NCI-H1694 (cell line): ENCODE measurements around the gene MAN1A1.

Source experiments
- DNase-seq: peaks from one replicate; lab custom pipeline; 2025; lab: John Stamatoyannopoulos, UW

Gene MAN1A1

DNA sequence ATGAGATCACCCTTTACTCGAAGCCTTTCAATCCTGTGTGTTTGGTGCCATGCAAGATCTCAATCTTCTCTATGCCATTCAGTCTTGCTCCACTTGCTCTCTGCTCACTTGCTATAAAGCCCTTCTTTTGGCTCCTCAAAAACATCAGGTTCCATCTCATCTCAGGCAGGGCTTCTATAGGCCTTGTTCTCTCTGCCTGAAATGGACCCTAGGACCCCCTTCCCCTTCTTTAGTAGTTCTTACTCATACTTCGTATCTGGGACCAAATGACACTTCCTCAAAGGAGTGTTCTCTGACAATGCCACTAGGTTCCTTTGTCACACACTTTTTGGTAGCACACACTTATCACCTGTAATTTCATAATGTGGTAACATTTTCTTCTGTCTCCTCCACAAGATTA is 154.4 kb downstream of the MAN1A1 start:
- no peak for DNase-seq

DNA sequence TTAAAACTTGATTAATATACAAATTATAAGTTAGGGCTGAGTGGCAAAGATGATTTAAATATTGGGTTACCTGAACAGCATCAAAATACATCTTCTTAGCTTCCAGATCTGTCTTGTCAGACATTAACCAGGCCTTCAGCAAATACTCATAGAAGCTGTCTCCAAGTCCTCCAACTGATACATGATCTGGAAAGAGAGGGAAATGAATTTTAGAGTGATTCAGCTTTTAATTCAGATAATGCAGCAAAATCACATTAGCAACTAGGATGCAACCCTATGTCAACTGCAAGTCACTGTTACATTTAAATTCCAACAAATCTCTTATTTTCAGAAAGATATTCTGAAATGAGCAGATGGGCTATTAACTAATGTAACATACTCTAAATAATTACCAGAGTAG is 155.9 kb downstream of the MAN1A1 start:
- DNase-seq = no peak

DNA sequence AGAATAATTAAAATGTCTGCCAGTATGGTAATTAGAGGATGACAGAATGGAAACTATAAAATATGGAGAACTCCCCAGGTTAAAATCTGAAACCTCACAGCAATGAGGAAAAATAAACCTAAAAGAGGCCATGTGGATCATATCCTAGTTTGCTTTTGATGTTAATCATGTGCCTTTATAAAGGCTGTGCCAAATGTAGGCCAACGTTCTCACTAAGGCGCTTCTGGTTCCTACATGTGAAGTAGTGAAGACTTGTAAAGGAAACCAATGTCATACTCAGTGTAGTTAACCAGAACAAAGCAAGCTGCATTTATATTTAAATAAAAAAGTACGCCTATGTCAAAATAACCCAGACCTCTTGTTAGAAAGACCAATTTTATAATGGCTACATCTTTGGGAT is 157.4 kb downstream of the MAN1A1 start:
- DNase-seq = no peak

DNA sequence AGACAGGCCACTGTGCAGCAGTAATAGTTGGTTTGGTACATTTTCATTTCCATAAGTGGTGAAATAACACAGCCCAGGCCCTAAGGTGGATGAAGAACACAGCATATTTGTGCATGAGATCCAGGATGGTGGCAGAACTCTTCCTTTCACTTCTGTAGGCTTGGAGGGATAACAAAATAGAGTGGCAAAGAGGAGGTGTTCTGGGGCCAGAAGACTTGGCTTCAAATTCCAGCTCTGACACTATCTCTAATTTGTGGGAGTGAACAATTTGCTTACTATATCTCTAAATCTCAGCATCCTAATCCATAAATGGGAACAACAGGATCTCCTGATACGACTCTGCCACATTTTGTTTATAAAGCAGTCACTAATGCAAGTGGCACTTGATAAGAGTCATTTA is 159.4 kb downstream of the MAN1A1 start:
- no peak for DNase-seq

DNA sequence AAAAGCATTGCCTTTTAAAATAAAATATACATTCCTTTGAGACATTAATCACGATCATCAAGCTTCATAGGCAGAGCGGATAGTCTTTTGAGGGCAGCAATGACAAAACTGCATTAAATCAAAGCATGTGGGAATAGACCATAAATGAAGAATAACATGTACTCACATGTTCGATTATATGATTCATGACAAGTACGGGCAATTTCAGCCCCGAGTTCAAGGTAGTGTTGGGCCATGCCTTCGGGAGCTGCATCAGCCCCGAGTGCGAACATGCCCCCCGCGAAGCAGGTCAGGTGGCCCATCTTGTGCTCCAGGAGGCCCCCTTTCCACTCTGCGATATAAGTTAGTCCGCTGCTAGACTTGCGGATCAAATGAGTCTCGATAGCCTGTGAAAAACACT is 160.1 kb downstream of the MAN1A1 start:
- DNase-seq = no peak

DNA sequence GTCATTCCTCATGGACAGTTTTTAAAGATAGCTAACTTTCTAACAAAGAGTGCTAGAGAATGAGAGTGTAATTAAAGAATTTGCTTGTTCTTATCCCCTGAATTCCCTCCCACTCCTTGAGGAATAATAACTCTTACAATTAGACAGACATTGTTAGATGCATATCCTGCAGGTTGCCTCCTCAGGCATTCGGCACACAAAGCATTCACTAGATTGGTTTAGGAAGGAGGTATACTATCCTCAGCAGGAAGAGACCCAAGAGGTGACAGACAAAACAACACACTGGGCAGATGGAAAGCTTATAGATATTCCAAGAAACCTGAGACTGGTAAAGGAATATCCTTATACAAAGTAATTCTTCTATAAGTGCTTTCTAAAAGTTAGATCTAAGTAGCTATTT is 162.0 kb downstream of the MAN1A1 start:
- no peak for DNase-seq

DNA sequence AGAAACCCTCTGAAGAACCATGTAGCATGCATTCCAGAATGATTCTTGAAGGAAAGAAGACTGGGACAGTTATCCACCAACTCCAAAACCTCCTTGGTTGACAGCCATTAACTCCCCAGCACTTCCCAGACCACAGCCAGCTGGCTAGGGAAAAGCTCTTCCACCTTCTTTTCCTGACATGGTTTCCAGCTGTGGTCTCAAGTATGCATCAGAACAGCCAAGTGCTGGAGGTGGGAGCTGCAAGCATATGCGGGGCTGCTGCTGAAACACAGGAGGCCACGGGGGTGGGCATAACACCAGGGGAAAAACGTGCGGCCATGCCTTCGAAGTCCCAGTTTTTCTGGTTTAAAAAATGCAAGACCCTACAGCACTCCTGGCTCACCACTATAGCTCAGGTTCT is 163.1 kb downstream of the MAN1A1 start:
- DNase-seq = no peak

DNA sequence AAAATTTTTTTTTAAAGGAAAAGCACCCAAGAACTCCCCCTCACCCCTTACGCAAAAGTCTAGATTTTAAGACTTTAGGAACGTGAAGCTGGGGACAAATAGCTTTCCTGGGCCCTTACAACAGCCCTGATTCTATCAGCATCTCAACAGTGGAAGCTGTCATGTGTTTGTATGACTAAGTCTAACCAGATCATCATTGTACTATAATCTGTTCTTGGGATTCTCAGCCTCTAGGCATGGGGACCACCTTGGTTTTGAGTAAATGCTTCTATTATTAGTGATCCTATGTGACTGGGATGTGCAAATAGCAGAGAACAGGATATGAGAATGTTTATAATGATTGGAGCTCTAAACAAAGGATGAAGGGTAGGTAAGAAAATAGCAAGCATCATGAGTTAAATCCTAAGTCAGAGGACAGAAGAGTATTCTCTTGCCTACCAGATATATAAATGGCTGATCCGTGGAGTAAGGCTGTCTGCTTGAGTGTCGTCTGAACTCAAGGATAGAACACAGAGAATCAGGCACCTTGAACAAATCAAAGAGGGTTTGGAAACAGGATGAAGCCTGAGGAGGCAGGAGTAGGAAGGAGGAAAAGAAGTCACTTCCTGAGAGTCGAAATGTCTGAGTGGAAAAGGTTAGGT is 165.4 kb downstream of the MAN1A1 start:
- DNase-seq = no peak

DNA sequence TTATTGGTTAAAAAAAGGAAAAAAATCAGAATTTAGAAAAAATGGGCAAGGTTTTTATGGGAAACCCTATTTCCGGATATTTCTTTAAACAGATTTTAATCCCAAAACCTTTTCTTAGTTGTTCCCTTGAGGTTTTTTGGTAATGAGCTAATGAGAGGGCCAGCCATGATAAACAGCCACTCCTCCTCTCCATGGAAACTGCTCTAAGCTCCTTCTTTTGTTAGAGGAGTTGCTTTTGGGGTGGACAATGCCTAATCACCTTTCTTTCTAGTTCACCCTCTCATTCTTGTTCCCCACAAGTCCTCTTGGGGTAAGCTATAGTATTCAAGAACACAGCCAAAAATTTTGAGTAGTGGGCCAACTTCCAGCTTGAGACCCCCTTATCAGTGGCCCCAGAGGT is 166.1 kb downstream of the MAN1A1 start:
- no peak for DNase-seq

DNA sequence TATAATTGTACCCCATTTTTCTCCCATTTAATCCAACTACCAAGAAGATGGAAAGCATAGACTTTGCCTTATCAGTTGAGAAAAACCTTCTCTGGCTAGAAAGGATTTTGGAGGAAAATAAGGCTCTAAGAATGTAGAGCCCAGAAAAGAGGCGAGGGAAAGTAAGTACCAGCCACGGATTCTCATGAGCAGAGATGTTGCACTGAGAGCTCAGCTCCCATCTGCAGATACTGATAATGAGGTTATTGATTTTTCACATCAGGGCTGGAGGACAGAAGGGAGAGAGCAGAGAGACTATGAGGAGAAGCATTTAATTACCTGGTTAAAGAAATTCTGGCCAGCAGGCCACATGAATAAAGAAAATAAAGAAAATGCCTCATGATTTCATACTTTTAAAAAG is 166.7 kb downstream of the MAN1A1 start:
- DNase-seq = no peak

DNA sequence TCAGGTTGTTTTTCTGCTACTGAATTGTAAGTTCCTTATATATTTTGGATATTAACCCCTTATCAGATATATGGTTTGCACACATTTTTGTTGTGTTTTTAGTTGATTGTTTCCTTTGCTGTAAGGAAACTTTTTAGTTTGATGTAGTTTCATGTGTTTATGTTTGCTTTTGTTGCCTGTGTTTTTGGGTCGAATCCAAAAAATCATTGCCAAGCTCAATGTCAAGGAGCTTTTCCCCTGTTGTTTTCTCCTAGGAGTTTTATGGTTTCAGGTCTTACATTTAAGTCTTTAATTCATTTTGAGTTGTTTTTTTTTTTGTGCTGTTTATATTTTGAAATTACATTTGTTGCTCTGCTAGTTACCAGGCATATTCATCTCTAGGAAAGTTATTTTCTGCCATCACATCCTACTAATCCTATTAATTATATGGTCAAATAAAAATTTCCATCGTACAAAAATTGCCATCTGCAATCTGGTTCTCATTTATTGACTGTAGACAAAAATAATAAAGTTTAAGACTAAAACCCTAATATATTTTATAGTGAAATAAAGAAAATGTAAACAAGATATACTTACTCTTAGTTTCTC is 167.3 kb downstream of the MAN1A1 start:
- no peak for DNase-seq

DNA sequence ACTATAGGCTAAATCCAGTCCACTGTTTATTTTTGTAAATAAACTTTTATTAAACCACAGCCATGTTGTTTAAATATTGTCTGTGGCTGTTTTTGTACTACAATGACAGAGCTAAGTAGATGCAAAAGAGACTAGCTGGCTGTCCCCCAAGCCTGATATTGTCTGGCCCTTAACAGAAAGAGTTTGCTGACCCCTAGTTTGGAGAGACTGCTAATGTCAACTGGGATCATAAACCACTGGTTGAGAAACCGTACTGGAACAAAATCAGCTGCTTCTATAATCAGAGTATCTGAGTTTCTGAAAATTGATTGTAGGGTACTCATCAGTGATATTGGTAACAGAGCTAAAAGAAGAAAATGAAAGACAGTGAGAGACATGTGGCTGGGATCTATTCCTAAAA is 168.5 kb downstream of the MAN1A1 start:
- no peak for DNase-seq

DNA sequence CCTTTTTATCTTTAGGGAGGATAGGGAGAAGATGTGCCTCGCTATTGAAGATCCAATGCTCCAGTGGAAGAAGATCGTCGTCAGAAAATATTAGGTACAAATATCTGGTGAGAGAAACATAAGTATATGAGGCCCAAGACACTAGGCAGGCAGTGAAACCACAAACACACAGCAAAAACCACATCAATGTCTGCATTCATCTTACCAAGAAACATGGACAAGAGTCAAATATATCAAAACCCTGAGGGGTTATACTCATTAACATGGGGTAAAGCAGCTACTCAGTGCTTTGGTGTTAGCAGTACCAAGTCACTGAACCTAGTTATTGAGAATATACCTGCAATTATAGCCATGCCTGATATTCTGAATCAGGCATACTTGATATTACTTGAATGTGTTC is 169.7 kb downstream of the MAN1A1 start:
- no peak for DNase-seq

DNA sequence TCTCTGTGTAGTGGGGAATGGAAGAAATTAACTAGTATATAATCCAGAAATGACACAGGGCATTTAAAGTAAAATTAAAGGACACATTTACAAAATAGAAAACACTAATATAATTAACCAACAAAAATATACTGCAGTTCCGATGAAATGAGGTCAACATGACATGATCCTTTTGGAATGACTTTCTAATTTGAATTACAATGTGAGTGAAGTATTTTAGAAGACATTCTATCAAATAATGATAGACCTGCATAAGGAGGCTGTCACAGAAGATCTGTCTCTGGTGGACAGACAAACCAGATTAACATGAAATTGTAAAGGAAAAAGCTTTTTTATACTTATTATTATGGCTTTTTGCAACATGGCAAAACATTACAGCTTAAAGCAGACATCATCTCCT is 170.5 kb downstream of the MAN1A1 start:
- no peak for DNase-seq

DNA sequence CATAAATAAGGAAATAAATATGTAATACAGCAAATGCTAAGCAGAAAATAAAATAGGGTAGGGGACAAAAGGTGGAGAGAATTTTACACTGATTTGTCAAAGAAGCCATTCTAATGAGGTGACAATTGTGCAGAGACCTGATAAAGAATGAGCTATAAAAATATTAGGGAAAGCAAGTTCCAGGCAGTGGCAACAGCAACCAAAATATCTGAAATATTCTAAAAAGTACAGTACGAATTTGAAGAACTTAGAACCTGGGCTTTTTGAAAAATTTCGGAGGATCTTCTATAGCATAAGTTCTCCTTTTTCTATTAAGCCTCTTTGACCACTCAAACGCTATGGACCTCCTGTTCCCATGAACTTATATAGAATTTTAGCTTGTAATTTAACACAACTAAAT is 173.1 kb downstream of the MAN1A1 start:
- DNase-seq = no peak

DNA sequence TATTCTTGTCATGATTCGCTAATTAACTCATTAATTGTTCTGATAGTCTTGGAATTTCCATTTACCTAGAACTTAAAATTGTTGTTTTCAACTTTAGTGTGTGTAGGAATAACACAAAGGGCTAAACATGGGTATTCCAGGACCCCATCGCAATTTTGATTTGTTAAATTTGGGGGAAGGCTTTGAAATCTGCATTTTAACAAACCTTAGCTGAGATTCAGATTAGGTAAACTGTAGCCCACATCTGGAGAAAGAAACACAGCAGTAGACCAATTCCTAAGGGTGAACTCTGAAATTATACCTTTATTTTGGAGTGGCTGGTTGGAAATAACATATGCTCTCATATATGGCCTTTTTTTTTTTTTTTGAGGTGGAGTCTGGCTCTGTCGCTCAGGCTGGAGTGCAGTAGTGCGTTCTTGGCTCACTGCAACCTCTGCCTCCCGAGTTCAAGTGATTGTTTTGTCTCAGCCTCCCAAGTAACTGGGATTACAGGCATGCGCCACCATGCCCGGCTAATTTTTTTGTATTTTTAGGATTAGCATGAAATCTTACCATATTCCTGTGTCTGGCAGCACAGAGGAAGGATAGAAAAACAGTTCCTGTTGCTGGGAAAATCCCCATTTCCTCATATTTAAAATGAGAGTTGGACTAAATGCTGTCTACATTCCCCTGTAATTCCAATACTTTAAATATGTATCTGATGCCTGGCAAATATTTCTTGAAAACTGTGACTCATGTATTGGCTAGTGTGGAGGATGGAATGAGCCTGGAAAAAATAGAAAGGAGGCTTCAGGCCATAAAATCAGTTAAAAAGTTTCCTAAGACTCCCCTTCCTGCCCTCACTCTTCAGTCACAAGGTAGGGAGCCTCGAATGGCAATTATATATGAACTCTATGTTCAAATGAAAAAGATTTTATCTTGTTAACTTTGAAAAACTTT is 174.4 kb downstream of the MAN1A1 start:
- DNase-seq = no peak

DNA sequence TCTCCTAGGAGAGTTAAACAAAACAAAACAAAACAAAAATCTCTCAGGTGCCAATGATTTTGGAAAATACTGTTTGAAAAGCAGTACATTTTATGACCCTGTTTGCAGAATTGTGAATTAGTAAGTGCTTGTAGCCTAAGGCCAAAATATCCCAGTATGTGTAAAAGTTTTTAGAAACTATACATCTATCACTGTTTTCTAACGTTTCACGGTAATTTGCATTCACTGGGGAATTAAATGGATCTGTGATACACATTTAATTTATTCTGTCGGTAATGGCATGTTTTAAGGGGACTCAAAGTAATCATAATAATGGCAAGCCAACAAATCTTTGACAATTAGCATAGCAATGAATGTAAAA is 175.5 kb downstream of the MAN1A1 start:
- DNase-seq = no peak

DNA sequence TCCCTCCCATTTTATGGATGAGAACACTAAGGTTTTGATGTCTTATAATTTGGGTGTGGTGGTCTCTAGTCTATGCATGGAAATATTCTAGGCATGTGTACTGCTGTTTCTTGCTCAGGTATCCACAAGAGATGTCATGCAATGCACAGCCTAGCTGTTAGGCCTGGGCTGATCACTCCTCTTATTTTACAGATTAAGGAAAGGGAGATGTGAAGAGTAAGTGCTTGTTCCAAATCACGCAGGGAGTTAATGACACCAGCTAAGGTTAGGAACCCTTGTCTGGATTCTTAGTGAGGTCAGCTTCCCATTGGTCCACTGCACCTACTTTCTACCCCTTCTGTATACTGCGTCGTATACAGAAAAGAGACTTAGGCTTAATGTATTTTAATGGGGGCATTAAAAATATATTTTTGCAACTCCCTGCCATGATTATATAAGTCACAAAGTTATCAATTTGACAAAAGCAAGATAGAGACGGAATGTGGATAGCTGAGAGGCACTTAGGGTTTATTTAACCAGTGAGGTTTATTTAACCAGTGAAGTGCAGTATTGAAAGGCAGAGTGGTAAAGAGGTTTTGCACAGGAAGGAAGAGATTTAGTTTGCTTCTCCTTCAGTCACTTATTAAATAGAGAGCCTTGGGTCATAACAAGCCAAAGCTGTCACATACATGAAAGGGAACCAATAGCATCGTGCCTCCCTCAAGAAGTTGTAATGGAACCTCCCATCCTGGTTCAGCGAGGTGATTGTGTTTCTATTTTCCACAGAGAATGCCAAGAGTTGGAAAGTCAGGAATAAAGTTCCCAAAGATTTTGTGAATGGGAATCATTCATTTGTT is 176.1 kb downstream of the MAN1A1 start:
- no peak for DNase-seq

DNA sequence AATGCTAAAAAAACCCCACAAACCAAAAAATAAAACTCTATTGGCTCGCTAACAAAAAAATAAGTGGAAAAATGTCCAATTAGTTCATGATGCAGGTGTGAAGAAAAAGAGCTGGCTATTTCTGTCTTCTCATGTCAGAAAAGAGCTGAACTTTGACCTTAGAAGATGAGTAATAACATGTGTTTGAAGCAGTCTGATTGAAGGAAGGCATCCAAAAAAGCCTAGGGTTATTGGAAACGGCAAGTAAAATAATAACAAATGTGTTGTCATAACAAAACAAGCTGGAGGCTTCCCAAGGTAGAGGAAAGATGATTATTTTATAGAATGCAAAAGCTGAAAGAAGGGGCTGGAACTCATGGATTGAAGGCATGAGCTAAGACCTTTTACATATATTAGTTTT is 176.7 kb downstream of the MAN1A1 start:
- no peak for DNase-seq

DNA sequence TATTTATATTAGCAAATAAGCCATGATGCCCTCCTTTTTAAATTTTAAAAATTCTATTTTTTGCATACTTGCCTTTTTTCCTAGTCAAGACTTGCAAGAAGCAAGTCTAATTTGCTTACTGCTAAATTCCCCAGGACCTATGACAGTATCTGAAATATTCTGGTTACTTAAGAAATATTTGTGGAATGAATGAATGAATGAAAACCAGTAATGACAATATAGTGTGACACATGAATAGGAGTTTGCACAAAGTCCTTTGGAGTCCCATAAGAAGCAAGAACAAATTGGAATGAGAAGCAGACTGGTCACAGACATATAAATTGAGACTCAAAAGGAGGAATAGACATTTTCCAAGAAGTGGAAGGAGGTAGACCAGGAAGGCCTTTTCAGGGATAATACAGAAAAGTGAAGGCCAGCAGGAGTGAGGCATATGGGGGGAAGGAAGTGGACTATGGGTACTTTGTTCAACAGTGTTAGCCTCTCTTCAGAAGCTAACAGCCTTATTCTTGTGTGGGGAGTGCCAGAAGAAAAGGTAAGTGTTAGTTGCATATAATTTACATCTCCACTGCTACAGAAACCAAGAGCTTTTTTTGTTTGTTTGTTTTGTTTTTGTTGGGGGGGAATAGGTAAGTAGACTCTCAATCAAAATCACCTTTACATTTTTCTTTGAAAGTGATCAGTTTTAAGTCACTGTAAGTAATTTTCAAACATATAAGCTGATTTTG is 177.5 kb downstream of the MAN1A1 start:
- DNase-seq = no peak

DNA sequence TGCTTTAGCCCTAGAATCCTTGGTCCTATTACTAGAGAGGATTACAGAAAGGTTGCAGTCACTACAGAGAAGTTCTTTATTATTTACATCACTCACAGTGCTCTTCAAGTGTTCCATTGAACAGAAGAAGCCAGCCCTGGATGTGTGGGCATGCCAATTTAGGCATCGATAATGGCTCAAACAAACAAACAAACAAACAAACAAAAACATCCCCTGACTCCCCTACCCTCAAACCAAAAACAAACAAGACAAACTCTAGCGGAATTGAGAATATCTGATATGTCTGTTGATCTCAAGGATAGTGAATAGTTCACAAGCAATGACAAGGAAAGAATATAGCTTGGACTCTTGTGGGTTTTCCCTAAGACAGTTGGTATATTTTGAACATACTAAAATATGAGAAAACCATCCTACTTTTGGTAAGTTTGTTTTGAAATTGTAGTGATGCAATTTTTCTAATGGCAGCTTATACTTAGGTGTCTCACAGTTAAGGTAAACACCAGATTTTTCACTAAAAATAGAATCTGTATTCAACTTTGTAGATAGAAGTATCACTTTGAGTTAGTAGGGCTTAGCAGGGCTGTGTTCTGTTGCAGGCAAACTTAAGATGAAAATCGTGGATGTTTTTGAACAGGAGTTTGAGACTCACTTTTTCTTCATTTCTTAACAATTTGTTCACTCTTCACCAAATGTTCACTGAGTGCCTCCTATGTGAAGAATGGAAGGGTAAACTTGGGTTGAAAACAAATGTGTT is 178.3 kb downstream of the MAN1A1 start:
- DNase-seq = no peak
